Breast epithelium (tissue), 3 donors: ENCODE data around the gene CITED2.

Experiments used
- CTCF ChIP-seq, 3 donors: fragments of 450-650 bp; IDR thresholded peaks; one replicate each; pipeline ENCODE4 v1.5.1; 2016 to 2017; ENCODE audit warnings: antibody characterized with exemption in 3 of 3, mild to moderate bottlenecking in 3 of 3, moderate library complexity in 3 of 3
- POLR2A ChIP-seq: fragments of 450-650 bp; IDR thresholded peaks from one replicate; pipeline ENCODE4 v1.6.1; 2016; ENCODE audit warnings: antibody characterized with exemption, mild to moderate bottlenecking, moderate library complexity

- TF ChIP-seq CTCF (IDR thresholded peaks at IDR 0.05) (no peak), POLR2A (no peak)
These were observed 13.9 kb upstream of the CITED2 start for GRCh38 chr6:139388384-139388783.
